Adrenal gland (tissue), 12 donors: ENCODE data around the gene CCDC183. TPM values are rescaled to one million over a fixed set of nuclear protein-coding genes. Genes with fewer than 3 reads are reported as not detected.
A peak's percentile ranks its signal among the peaks of the same experiment; 100 is the strongest.

Experiments used
- DNase-seq, 7 donors: peaks; one replicate each; pipeline ENCODE4 v3.0.0-alpha.2; 2019 to 2020
- H3K27ac ChIP-seq, 5 donors: fragments of 200-600 bp; sonication (generic) in 4 of 5; 1 replicate in 3 of 5; 2 replicates in 2 of 5; pipeline versions ENCODE4 v1.5.1 to v1.8.0; 2016 to 2020; ENCODE audit warnings: mild to moderate bottlenecking in 1 of 5
- H3K27me3 ChIP-seq: fragments of 200-600 bp; 2 replicates; pipeline ENCODE4 v1.8.0; 2021
- H3K36me3 ChIP-seq, 2 donors: fragments of 200-600 bp; replicated peaks in 1 of 2; 1 replicate in 1 of 2; 2 replicates in 1 of 2; pipeline versions ENCODE4 v1.5.1 to v1.8.0; 2018 to 2022
- H3K4me1 ChIP-seq, 2 donors: fragments of 200-600 bp; replicated peaks in 1 of 2; 1 replicate in 1 of 2; 2 replicates in 1 of 2; pipeline versions ENCODE4 v1.5.1 to v1.8.0; 2018 to 2021
- H3K4me3 ChIP-seq, 4 donors: fragments of 200-600 bp; sonication (generic) in 3 of 4; one replicate each; pipeline ENCODE4 v1.5.1; 2016 to 2018
- H3K9me3 ChIP-seq, 3 donors: fragments of 200-600 bp; sonication (generic) in 1 of 3; replicated peaks in 1 of 3; 1 replicate in 2 of 3; 2 replicates in 1 of 3; pipeline versions ENCODE4 v1.5.1 to v1.8.0; 2016 to 2021
- CTCF ChIP-seq, 6 experiments: fragments of 450-650 bp in 4 of 6; fragments of 200-600 bp in 2 of 6; sonication (generic) in 1 of 6; IDR thresholded peaks; 1 replicate in 5 of 6; 2 replicates in 1 of 6; pipeline versions ENCODE4 v1.5.1 to v1.8.0; 2016 to 2021; ENCODE audit warnings: antibody characterized with exemption in 6 of 6, mild to moderate bottlenecking in 2 of 6, moderate library complexity in 1 of 6
- POLR2A ChIP-seq, 2 donors: fragments of 450-650 bp; IDR thresholded peaks; one replicate each; pipeline ENCODE4 v1.6.1; 2017; ENCODE audit warnings: antibody characterized with exemption in 2 of 2, mild to moderate bottlenecking in 2 of 2, moderate library complexity in 1 of 2
- WGBS, 4 donors: extraction: QIAGEN DNeasy Blood & Tissue Kit in 2 of 4; methylation state at CpG; one replicate each; pipeline versions ENCODE4 v1.1.5 to v1.1.7; 2013 to 2017; 5-methylcytosine and 5-hydroxymethylcytosine counted together
- intact Hi-C, 2 donors: fragments of 100-400 bp; cut with DNase I; formaldehyde crosslinking; loops; one replicate each; pipeline versions ENCODE4 v1.14.1 to v1.15.0; 2022 to 2023
- polyA plus RNA-seq, 3 donors: library from polyadenylated mRNA; stranded (reverse); fragments of 200-250 nt in 2 of 3; fragments of 350-450 nt in 1 of 3; fragmentation: Illumina TruSeq in 1 of 3; extraction: RNeasy Lipid Tissue Mini Kit (QIAGEN cat#74804) in 1 of 3; gene quantifications; one replicate each; pipeline ENCODE4 v1.2.3, GENCODE V29; 2013 to 2014
- total RNA-seq, 9 donors: library from RNA; depleted of rRNA in 4 of 9; stranded (reverse); fragments of >200 nt in 4 of 9; fragments of 120-200 nt in 1 of 9; fragmentation: NEBNext Ultra II Directional in 1 of 9; extraction: Animal tissue kit (Norgen Biotek cat#: 25700) in 1 of 9; gene quantifications; one replicate each; pipeline versions ENCODE4 v1.1.0 to v1.2.4, GENCODE V29; 2013 to 2023
- donor health status: healthy with polysubstance abuse.
- donor health status: Bipolar disorder and iron deficiency.
- donor health status: DM: yes; HTN: yes; CAD: no.
- donor health status: DM: no; HTN: no; CAD: no.
- donor health status: DM: no; HTN: no; CAD: no.
- donor health status: DM: yes; HTN: yes; CAD: no.

The CCDC183 gene
- total and polyA plus RNA-seq, 12 donors = 0.46 to 17.5 (median 1.8) TPM; not detected in 1

DNA sequence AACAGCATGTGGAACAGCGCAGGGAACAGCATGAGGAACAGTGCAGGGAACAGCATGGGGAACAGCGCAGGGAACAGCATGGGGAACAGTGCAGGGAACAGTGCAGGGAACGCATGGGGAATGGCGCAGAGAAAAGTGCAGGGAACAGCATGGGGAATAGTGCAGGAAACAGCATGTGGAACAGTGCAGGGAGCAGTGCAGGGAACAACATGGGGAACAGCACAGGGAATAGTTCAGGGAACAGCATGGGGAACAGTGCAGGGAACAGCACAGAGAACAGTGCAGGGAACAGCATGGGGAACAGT lies 40.1 kb upstream of the CCDC183 start:
- no peak for TF ChIP-seq CTCF (IDR thresholded peaks at IDR 0.05)
- no peak for TF ChIP-seq POLR2A (IDR thresholded peaks at IDR 0.05)
- WGBS, 4 donors = 83 to 98% (median 91%) methylated on average over 4 of the region's 4 CpGs
- intact Hi-C loops = no loop called here

DNA sequence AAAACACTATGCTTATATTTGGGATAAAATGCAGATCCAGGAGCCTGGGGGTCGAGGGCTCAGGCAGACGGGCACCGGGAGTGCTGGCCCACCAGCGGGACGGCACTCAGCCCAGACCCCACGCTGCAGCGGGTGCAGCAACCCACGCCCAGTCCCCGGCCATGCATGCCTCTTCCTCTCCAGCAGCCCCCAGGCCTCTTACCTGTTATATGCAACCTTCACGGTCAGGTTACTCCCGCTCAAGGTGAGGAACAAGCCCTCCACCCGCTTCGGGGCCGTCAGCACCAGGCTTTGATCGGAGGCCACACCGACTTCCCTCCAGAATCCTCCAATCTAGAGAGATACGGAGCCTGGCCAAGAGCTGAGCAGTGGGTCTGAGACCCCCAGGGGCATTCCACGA lies 39.3 kb upstream of the CCDC183 start:
- Histone ChIP-seq H3K27me3 (no peaks in the 10 kb centered on the region), H3K27ac (no peak overlapping the region), H3K9me3 (no peaks in the 10 kb centered on the region), H3K36me3 (no peaks in the 10 kb centered on the region), H3K4me3 (no peak overlapping the region), H3K4me1 (no peaks in the 10 kb centered on the region)
- no peak for TF ChIP-seq CTCF (IDR thresholded peaks at IDR 0.05)
- TF ChIP-seq POLR2A (IDR thresholded peaks at IDR 0.05) = no peak
- peak in 1 of 7 donors; percentile 13 for DNase-seq
- intact Hi-C loops = no loop called here
- WGBS, 4 donors = 89 to 94% (median 93%) methylated on average over 11 to 18 of the region's 18 CpGs

More for the DNA sequence above, 40.1 kb upstream of the CCDC183 start:
- no peaks in the 10 kb centered on the region for H3K4me1 ChIP-seq
- H3K9me3 ChIP-seq = no peaks in the 10 kb centered on the region
- H3K4me3 ChIP-seq = no peak overlapping the region
- H3K27ac ChIP-seq = no peak overlapping the region
- DNase-seq = no peak
- H3K36me3 ChIP-seq = no peaks in the 10 kb centered on the region
- no peaks in the 10 kb centered on the region for H3K27me3 ChIP-seq

DNA sequence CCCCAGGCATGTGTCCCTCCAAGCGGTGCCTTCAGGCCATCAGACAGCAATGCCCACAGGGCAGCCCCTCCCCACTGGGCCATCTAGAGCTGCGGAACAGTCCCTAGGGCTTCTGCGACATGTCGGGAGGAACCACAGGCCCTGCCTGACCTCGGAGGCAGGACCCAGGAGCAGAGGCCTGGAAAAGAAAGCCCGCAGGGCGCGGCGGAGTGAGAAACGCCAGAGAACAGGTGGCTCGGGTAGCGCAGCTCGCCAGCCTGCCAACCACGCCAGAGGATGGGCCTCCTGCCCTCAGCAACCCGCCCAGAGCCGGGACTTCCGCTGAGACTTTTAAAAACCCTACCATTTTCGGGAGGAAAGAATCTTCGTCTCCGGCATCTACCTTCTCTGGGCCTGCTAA lies 38.8 kb upstream of the CCDC183 start:
- peak in 1 of 7 donors; percentile 12 for DNase-seq
- TF ChIP-seq POLR2A (IDR thresholded peaks at IDR 0.05) = no peak
- TF ChIP-seq CTCF (IDR thresholded peaks at IDR 0.05) = no peak
- 83 to 91% (median 85%) methylated on average over 11 to 20 of the region's 20 CpGs for WGBS, 4 donors
- Histone ChIP-seq H3K9me3 (no peaks in the 10 kb centered on the region), H3K4me3 (no peak overlapping the region), H3K36me3 (no peaks in the 10 kb centered on the region), H3K4me1 (no peaks in the 10 kb centered on the region), H3K27ac (no peak overlapping the region), H3K27me3 (no peaks in the 10 kb centered on the region)
- intact Hi-C loops = no loop called here

DNA sequence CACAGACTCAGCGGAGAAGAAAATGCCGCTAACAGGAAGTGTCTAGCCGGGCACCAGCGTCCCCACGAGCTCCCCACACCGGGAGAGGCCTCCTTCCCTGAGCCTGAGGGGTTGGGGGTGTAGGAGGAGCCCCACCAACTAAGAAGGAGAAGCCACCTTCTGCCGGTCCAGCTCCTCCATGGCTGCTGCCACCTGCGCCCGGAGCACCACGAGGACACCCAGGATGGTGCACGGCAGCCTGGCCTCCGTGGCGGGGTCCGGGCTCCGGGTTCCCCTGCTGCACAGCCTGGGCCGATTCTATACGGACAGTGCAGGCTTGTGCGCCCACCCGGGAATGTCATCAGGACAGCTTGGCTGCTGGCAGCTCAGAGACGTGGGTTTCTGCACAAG lies 38.4 kb upstream of the CCDC183 start:
- H3K4me3 ChIP-seq = no peak overlapping the region
- no peaks in the 10 kb centered on the region for H3K36me3 ChIP-seq
- WGBS, 4 donors = 84 to 100% (median 88%) methylated on average over 2 to 20 of the region's 20 CpGs
- no peaks in the 10 kb centered on the region for H3K9me3 ChIP-seq
- no peaks in the 10 kb centered on the region for H3K27me3 ChIP-seq
- no peak for TF ChIP-seq POLR2A (IDR thresholded peaks at IDR 0.05)
- TF ChIP-seq CTCF (IDR thresholded peaks at IDR 0.05) = no peak
- intact Hi-C loops = no loop called here
- no peaks in the 10 kb centered on the region for H3K4me1 ChIP-seq
- no peak overlapping the region for H3K27ac ChIP-seq
- peak in 1 of 7 donors; percentile 13 for DNase-seq
